SK-N-SH (cell line): ENCODE measurements around the gene AFMID. TPM values are rescaled to one million over a fixed set of nuclear protein-coding genes. Genes with fewer than 3 reads are reported as not detected.

Experiments used
- CTCF ChIA-PET: fragments of 300-600, 350-600 bp; formaldehyde crosslinking; extraction: SDS; loops from one replicate; lab custom pipeline; 2021; lab: Yijun Ruan, JAX
- POLR2A ChIA-PET: fragments of 350-600 bp; sonication (Branson Sonifier 250); formaldehyde crosslinking; extraction: SDS; loops from one replicate; lab custom pipeline; 2020; ENCODE audit warnings: antibody characterized with exemption, inconsistent platforms; lab: Yijun Ruan, JAX
- DNase-seq: peaks from one replicate; pipeline ENCODE4 v3.0.0; 2012
- H2AFZ ChIP-seq: fragments of 200-600 bp; sonication (generic); 2 replicates; pipeline ENCODE4 v1.8.1; 2016; ENCODE audit warnings: antibody characterized with exemption, mild to moderate bottlenecking, low read depth
- H3F3A ChIP-seq: fragments of 200-600 bp; sonication (generic); replicated peaks from 2 replicates; pipeline ENCODE3; 2016; ENCODE audit warnings: antibody characterized with exemption, mild to moderate bottlenecking; ENCODE audit not compliant: insufficient read depth
- H3K27ac ChIP-seq, 2 experiments: fragments of 200-500 bp in 1 of 2; fragments of 200-600 bp in 1 of 2; sonication (Bioruptor generic) in 1 of 2; sonication (generic), shearing (Covaris generic) in 1 of 2; 2 replicates each; pipeline versions ENCODE4 v1.5.1 to v1.6.1; 2014 to 2016; ENCODE audit warnings: low read depth in 2 of 2, inconsistent platforms in 1 of 2, low read length in 1 of 2, mild to moderate bottlenecking in 1 of 2, mixed read lengths in 1 of 2
- H3K27me3 ChIP-seq: fragments of 200-600 bp; sonication (generic), shearing (Covaris generic); 2 replicates; pipeline ENCODE4 v1.6.1; 2016; ENCODE audit warnings: mixed run types; ENCODE audit not compliant: insufficient read depth
- H3K36me3 ChIP-seq, 2 experiments: fragments of 200-500 bp in 1 of 2; fragments of 200-600 bp in 1 of 2; sonication (Bioruptor generic) in 1 of 2; sonication (generic) in 1 of 2; replicated peaks in 1 of 2; 2 replicates each; pipeline versions ENCODE3 to v1.5.1; 2014 to 2016; ENCODE audit warnings: low read length in 1 of 2, mild to moderate bottlenecking in 1 of 2; ENCODE audit not compliant: insufficient read depth in 2 of 2, control insufficient read depth in 1 of 2
- H3K4me1 ChIP-seq, 2 experiments: fragments of 200-500 bp in 1 of 2; fragments of 200-600 bp in 1 of 2; sonication (Bioruptor generic) in 1 of 2; sonication (generic), shearing (Covaris generic) in 1 of 2; 2 replicates each; pipeline versions ENCODE4 v1.5.1 to v1.6.1; 2014 to 2016; ENCODE audit warnings: low read depth in 1 of 2, low read length in 1 of 2, mixed run types in 1 of 2; ENCODE audit not compliant: insufficient read depth in 2 of 2, control insufficient read depth in 1 of 2
- H3K4me2 ChIP-seq: fragments of 200-600 bp; sonication (generic), shearing (Covaris generic); 2 replicates; pipeline ENCODE4 v1.6.1; 2017; ENCODE audit warnings: mixed run types
- H3K4me3 ChIP-seq, 2 experiments: fragments of 200-500 bp in 1 of 2; fragments of 200-600 bp in 1 of 2; sonication (Bioruptor generic) in 1 of 2; sonication (generic), shearing (Covaris generic) in 1 of 2; 2 replicates each; pipeline versions ENCODE4 v1.5.1 to v1.8.1; 2014 to 2016; ENCODE audit warnings: low read depth in 2 of 2, inconsistent platforms in 1 of 2, low read length in 1 of 2, mild to moderate bottlenecking in 1 of 2, mixed read lengths in 1 of 2, moderate library complexity in 1 of 2
- H3K79me2 ChIP-seq: fragments of 200-600 bp; sonication (generic); 2 replicates; pipeline ENCODE4 v1.8.1; 2017; ENCODE audit warnings: mild to moderate bottlenecking; ENCODE audit not compliant: insufficient read depth
- H3K9ac ChIP-seq: fragments of 200-600 bp; sonication (generic); 2 replicates; pipeline ENCODE4 v1.6.1; 2017; ENCODE audit warnings: mixed run types
- H3K9me2 ChIP-seq: fragments of 200-600 bp; sonication (generic); 2 replicates; pipeline ENCODE4 v1.6.1; 2017; ENCODE audit warnings: mixed run types
- H3K9me3 ChIP-seq: fragments of 200-600 bp; sonication (generic); 2 replicates; pipeline ENCODE4 v1.6.1; 2017; ENCODE audit warnings: mixed run types, mild to moderate bottlenecking, moderate library complexity
- H4K20me1 ChIP-seq: fragments of 200-600 bp; sonication (generic); 2 replicates; pipeline ENCODE4 v1.6.1; 2017; ENCODE audit warnings: mild to moderate bottlenecking, mixed run types; ENCODE audit not compliant: insufficient read depth
- CTCF ChIP-seq: fragments of 200-600 bp; sonication (generic); IDR thresholded peaks from 2 replicates; pipeline ENCODE4 v1.6.1; 2017; ENCODE audit warnings: antibody characterized with exemption, mild to moderate bottlenecking, moderate library complexity
- EP300 ChIP-seq, 2 experiments: IDR thresholded peaks; 2 replicates each; pipeline versions ENCODE4 v1.4.0 to v1.6.1; 2012; ENCODE audit warnings: borderline replicate concordance in 1 of 2, low read depth in 1 of 2, low read length in 1 of 2
- FOXJ3 ChIP-seq: sonication (generic); formaldehyde crosslinking; IDR thresholded peaks from 2 replicates; pipeline ENCODE4 v1.5.1; 2020; ENCODE audit warnings: mild to moderate bottlenecking, missing genetic modification reagents
- GABPA ChIP-seq: IDR thresholded peaks from 2 replicates; pipeline ENCODE4 v1.4.0; 2012; ENCODE audit warnings: low read depth, mild to moderate bottlenecking
- JUND ChIP-seq: IDR thresholded peaks from 2 replicates; pipeline ENCODE4 v1.4.0; 2012
- MEF2A ChIP-seq: IDR thresholded peaks from 2 replicates; pipeline ENCODE4 v1.4.0; 2012; ENCODE audit warnings: low read depth, borderline replicate concordance
- MXI1 ChIP-seq: IDR thresholded peaks from 2 replicates; pipeline ENCODE4 v1.6.1; 2012; ENCODE audit warnings: mild to moderate bottlenecking, low read depth, low read length, improper control_type of control experiment
- NFIC ChIP-seq: IDR thresholded peaks from 2 replicates; pipeline ENCODE4 v1.4.0; 2012; ENCODE audit warnings: borderline replicate concordance
- RCOR1 ChIP-seq: fragments of 150-350 bp; IDR thresholded peaks from 2 replicates; pipeline ENCODE4 v1.6.1; 2017; ENCODE audit warnings: antibody characterized with exemption, low read length
- TAF1 ChIP-seq: IDR thresholded peaks from 2 replicates; pipeline ENCODE4 v1.6.1; 2012; ENCODE audit warnings: low read depth, mild to moderate bottlenecking, low read length, moderate library complexity, borderline replicate concordance
- TCF12 ChIP-seq: IDR thresholded peaks from 2 replicates; pipeline ENCODE4 v1.4.0; 2012
- YY1 ChIP-seq: IDR thresholded peaks from 2 replicates; pipeline ENCODE4 v1.4.0; 2012; ENCODE audit warnings: low read depth, mild to moderate bottlenecking
- WGBS: methylation state at CpG from one replicate; pipeline ENCODE4 v1.1.6; 2017; ENCODE audit warnings: low lambda C conversion rate; 5-methylcytosine and 5-hydroxymethylcytosine counted together
- polyA plus RNA-seq, 3 experiments: library from polyadenylated mRNA; depleted of rRNA; stranded (reverse); fragments of >200 nt; gene quantifications; 2 replicates each; pipeline ENCODE4 v1.2.3, GENCODE V29; 2012
- TF ChIP-seq, protein P1 (sequence below): IDR thresholded peaks from 2 replicates; pipeline ENCODE4 v1.4.0; 2012; ENCODE audit warnings: low read depth
- TF ChIP-seq, protein P2 (sequence below): IDR thresholded peaks from 2 replicates; pipeline ENCODE4 v1.4.0; 2012; ENCODE audit warnings: low read depth, borderline replicate concordance

AFMID gene
- polyA plus RNA-seq, 1 of the 3 experiments (the other 2 are of a cell fraction): 44.4 TPM

DNA sequence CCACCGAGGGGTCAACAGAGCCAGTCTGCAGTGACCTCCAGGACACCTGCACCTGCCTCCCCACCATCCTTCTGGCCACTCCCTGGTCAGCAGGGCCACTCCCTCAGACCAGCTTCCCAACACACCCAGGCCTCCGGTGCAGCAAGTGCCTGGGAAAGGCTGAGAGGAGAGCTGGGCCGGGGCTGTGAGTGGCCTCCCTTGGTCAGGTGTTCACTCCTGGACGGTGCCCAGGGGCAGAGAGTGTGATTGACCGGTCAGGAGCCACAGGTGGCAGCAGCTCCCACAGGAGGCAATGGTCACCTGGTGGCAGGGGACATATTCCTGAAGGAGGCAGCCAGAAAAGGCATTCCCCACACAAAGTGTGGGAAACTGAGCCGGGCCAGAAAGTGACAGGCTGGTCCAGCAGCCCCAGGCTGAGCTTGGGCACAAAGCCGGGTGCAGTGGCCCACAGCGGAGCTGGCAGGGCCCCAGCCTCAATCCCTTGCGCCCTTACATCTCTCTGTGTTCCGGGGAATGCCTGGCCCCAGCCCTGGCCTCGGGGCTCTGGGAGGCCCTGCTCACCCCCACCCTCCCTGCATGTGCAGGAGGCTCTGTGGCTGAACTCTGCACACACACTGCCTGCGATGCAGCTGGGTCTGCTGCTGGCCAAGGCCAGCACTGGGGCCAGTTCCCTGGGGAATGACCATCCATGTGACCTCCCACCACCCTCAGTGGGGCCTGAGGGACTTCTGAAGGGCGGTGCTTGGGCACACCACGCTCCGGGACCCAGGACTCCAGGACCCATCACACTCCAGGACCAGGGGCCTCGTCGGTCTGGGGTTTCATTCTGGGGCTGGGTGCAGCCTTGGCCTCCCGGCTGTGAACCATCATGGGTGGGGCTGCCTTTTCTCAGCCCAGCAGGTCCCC lies 42.2 kb upstream of the AFMID start (continued):
- TF ChIP-seq CTCF: no peak

- TF ChIP-seq MXI1 (no peak), GABPA (no peak), JUND (no peak), TCF12 (no peak), NFIC (no peak), TAF1 (no peak), CTCF (no peak), YY1 (no peak), FOXJ3 (CRISPR knock-in tag) (no peak), EP300 (IDR thresholded peaks at IDR 0.05; ENCODE audit: borderline replicate concordance in 1 of 2, low read depth in 1 of 2, low read length in 1 of 2) (no peak), MEF2A (no peak), RCOR1 (no peak)
- TF ChIP-seq, protein P1, sequence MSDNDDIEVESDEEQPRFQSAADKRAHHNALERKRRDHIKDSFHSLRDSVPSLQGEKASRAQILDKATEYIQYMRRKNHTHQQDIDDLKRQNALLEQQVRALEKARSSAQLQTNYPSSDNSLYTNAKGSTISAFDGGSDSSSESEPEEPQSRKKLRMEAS: no peak
- TF ChIP-seq, protein P2, sequence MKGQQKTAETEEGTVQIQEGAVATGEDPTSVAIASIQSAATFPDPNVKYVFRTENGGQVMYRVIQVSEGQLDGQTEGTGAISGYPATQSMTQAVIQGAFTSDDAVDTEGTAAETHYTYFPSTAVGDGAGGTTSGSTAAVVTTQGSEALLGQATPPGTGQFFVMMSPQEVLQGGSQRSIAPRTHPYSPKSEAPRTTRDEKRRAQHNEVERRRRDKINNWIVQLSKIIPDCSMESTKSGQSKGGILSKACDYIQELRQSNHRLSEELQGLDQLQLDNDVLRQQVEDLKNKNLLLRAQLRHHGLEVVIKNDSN: no peak
- WGBS: 78% methylated on average over 7 of the region's 7 CpGs
- no peak for DNase-seq
- Histone ChIP-seq H3K4me2 (no peak overlapping the region), H3F3A (peaks cover 3% of the 10 kb centered on the region), H3K27ac (no peak overlapping the region), H3K36me3 (no peaks in the 10 kb centered on the region), H3K4me3 (no peak overlapping the region), H3K9me2 (no peaks in the 10 kb centered on the region), H2AFZ (no peak overlapping the region), H3K27me3 (no peaks in the 10 kb centered on the region), H4K20me1 (no peaks in the 10 kb centered on the region), H3K4me1 (peaks cover 4 to 19% of the 10 kb centered on the region in 2 experiments; a peak in 2 of 4 replicates), H3K9me3 (no peaks in the 10 kb centered on the region), H3K9ac (no peak overlapping the region), H3K79me2 (no peaks in the 10 kb centered on the region)
- ChIA-PET POLR2A (no interaction called here), CTCF (interaction anchor here (1.0 to 6.2 kb wide), 4 partner anchors 10 to 30 kb away, joined by 3 to 43 read pairs (median 4); partner anchors contain the start of gene TMC8)
These were observed 40.7 kb upstream of the AFMID start for GRCh38 chr17:78146471-78146869.
